ENCODE measurements around the gene RPL29.
"Not testable (repeated sequence)": the region's sequence is repeated elsewhere in the genome, so short reads cannot be mapped to it uniquely, and the experiment has no call there.

RPL29 gene

GRCh38 chr3:51995346-51996163 lies at the start of gene RPL29:
TSS of gene RPL29 (minus strand) at chr3:51995895. CDS start at chr3:51995461, 434 bp downstream.
- DNase-seq, result peak; percentile 93 to 95

- no peak for DNase-seq
Observed at GRCh38 chr3:52044869-52045619, 49.3 kb upstream of the RPL29 start.

GRCh38 chr3:52043750-52044149 lies 48.1 kb upstream of the RPL29 start:
- DNase-seq, result no peak

GRCh38 chr3:52043039-52043438 lies 47.3 kb upstream of the RPL29 start:
- DNase-seq, result not testable (repeated sequence)

GRCh38 chr3:52041118-52041731 lies 45.5 kb upstream of the RPL29 start:
- DNase-seq, result no peak

- DNase-seq, result no peak
Observed at GRCh38 chr3:52040600-52040999, 44.9 kb upstream of the RPL29 start.

- DNase-seq, result no peak
Observed at GRCh38 chr3:52039846-52040245, 44.2 kb upstream of the RPL29 start.

GRCh38 chr3:52039426-52039825 lies 43.7 kb upstream of the RPL29 start:
- DNase-seq, result no peak

- no peak for DNase-seq
Observed at GRCh38 chr3:52038227-52038626, 42.5 kb upstream of the RPL29 start.

- DNase-seq, result no peak
Observed at GRCh38 chr3:52037291-52037690, 41.6 kb upstream of the RPL29 start.

GRCh38 chr3:52036829-52037228 lies 41.1 kb upstream of the RPL29 start:
- peak; percentile 22 to 48 for DNase-seq

- no peak for DNase-seq
Observed at GRCh38 chr3:52036222-52036694, 40.6 kb upstream of the RPL29 start.

- no peak for DNase-seq
Observed at GRCh38 chr3:52034651-52035050, 39.0 kb upstream of the RPL29 start.

- DNase-seq, result no peak
Observed at GRCh38 chr3:52034212-52034611, 38.5 kb upstream of the RPL29 start.

- not testable (repeated sequence) for DNase-seq
Observed at GRCh38 chr3:52033748-52034147, 38.1 kb upstream of the RPL29 start.

- DNase-seq, result no peak
Observed at GRCh38 chr3:52032702-52033408, 37.2 kb upstream of the RPL29 start.

GRCh38 chr3:52031896-52032295 lies 36.2 kb upstream of the RPL29 start:
- DNase-seq, result no peak

GRCh38 chr3:52030714-52031310 lies 35.1 kb upstream of the RPL29 start:
- no peak for DNase-seq

GRCh38 chr3:52029535-52029934 lies 33.8 kb upstream of the RPL29 start:
- DNase-seq, result no peak

- DNase-seq, result no peak
Observed at GRCh38 chr3:52029053-52029452, 33.4 kb upstream of the RPL29 start.

- DNase-seq, result no peak
Observed at GRCh38 chr3:52028572-52028971, 32.9 kb upstream of the RPL29 start.

GRCh38 chr3:52026041-52026440 lies 30.3 kb upstream of the RPL29 start:
- no peak for DNase-seq

Measured in CD4-positive, alpha-beta T cell treated with Interleukin-1 beta for 1 hour (primary cell).